Measurements from ENCODE around the gene LRRC32. TPM values are rescaled to one million over a fixed set of nuclear protein-coding genes. Genes with fewer than 3 reads are reported as not detected.

The LRRC32 gene
- total RNA-seq, 4 donors from 2014 or later = 18.7 to 222 (median 68.7) TPM

DNA sequence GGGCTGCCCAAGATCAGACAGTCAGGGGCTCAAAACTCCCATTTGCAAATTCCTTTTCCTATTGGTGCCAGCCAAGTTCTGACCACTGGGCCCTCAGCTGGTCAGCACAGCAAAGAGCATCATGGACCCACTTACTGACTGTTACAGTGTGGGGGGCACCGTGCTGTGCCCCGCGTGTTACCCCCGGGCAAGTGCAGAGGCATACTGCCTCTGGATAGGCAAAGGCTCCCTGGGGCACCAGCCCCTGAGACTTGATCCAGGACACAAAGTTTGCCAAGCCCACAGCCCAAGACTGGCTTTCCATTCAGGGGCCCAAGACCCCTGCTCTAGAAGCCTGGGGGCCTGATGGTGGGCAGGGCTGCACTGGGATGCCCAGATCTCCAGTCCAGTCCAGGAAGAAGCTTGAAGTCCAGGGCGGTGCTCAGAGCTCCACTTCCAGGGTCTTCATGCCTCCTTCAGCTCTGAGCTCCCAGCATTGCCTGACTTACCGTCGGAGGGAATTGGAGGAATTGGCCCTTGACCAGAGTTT lies 6.6 kb downstream of the LRRC32 start:
- ATAC-seq (ENCODE audit: low FRiP score) = no peak
- no peak for DNase-seq (ENCODE audit: low spot score)
- no peak for TF ChIP-seq CTCF (IDR thresholded peaks at IDR 0.05)

GRCh38 chr11:76663486-76663810 lies 7.1 kb downstream of the LRRC32 start:
- no peak for TF ChIP-seq CTCF (IDR thresholded peaks at IDR 0.05)
- DNase-seq (ENCODE audit: low spot score) (no peak), ATAC-seq (ENCODE audit: low FRiP score) (no peak)

GRCh38 chr11:76662656-76663485 lies 7.7 kb downstream of the LRRC32 start:
- ATAC-seq (ENCODE audit: low FRiP score) = no peak
- no peak for TF ChIP-seq CTCF (IDR thresholded peaks at IDR 0.05)
- DNase-seq (ENCODE audit: low spot score) = no peak

DNA sequence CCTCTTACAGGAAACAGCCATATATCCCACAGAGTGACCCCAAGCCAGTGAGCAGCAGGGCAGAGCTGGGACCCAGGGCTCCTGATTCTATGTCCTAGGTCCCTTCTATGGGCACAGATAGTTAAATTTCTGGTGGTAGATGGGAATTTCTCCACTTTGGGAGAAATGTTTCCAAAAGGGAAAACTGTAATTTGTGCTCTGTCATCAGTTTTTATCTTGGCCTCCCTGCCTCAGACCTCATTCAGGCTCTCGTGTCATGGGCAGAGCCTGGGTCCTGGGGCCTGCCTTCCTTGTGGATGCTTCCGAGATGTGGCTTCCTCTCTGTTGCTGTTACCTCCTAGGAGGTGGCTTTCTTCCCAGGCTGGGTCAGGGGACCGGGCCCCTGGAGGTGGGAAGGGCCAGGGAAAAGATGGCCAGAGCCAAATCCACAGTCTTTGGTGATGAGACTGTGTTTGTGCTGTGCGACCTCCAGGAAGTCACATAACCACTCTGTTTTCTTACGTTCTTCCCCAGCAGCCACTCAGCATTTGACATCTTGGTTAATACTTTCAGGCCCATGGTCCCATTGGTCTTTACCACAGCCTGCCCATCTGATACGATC lies 8.6 kb downstream of the LRRC32 start:
- no peak for TF ChIP-seq CTCF (IDR thresholded peaks at IDR 0.05)
- DNase-seq (ENCODE audit: low spot score) = no peak
- ATAC-seq (ENCODE audit: low FRiP score) = no peak

GRCh38 chr11:76661306-76661751 lies 9.2 kb downstream of the LRRC32 start:
- DNase-seq (ENCODE audit: low spot score) (no peak), ATAC-seq (ENCODE audit: low FRiP score) (no peak)
- no peak for TF ChIP-seq CTCF (IDR thresholded peaks at IDR 0.05)

DNA sequence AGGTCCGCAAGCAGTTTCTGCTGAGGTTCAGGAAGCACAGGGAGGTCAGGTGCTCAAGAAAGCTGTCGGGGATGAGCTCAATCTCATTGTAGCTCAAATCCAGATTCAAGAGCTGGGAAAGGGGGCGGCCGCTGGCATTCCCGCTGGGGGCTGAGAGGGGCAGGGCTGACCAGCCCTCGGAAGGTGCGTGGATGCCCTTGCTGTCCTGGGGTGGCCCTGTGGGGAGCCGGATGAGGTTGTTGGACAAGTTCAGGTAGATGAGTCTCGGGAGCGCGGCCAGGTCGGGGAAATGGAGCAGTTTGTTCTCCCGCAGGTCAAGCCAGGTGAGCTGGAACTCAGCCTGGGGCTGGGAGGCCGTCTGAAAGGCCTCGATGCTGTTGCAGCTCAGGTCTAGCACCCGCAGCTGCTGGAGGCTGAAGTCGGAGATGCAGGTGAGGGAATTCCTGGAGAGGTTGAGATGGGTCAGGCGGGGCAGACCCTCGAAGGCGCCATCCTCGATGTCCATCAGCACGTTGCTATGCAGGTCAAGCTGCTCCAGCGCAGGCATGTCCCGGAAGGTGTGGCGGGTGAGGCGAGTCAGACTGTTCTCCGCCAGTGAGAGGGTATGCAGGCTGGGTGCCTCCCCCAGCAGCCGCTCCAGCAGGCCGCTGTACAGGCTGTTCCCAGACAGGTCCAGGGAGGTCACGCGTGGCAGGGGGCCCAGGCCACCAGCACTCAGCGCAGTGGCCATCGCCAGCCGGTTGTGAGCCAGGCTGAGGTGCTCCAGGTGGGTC lies 9.8 kb downstream of the LRRC32 start:
- TF ChIP-seq CTCF (IDR thresholded peaks at IDR 0.05) = no peak
- no peak for ATAC-seq (ENCODE audit: low FRiP score)
- no peak for DNase-seq (ENCODE audit: low spot score)
